DMS153 treated with DMSO at 0.1 percent for 48 hours (cell line): ENCODE results near the gene S100A13.
"Not testable (repeated sequence)": the region's sequence is repeated elsewhere in the genome, so short reads cannot be mapped to it uniquely, and the experiment has no call there.

Source experiments
- DNase-seq: peaks from one replicate; lab custom pipeline; 2025; ENCODE audit not compliant: unreplicated experiment; lab: John Stamatoyannopoulos, UW

Gene S100A13

DNA sequence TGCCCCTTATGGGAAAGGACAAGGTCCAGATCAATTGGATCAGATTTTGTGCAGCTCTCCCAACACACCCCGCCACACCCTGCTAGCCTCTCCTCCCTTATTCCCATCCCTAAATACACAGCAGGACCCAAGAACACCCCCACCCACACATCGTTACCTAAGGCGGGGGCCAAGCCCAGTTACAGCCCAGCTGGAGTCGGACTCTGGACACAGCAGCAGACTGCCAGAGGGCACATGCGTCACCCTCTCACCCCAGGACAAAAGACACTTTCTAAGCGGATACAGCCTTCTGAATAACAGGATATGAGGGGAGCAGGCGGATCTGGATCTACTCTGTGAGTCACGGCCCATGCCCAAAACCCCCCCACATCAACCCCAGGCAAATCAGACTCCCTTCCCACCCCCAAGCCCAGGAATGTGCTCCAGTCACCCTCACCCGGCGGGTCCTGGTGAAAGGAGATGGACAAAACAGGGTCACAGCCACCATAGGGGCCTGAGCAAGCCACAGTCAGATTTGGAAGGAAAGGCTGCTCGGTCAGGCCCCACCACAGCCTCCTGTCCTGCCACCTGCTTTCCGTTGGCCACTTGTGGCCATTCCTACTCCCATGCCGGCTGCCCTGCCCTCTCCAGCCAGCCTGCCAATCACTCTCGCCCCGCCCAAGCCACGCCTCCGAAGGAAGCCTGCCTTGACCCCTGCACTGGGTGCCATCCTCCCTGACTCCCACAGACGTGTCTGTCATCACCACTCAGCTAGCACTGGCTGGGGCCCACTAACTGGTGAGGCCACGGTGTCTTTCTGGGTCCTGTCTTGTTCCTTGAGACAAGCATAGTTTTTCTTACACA lies 18.3 kb downstream of the S100A13 start:
- DNase-seq: no peak

DNA sequence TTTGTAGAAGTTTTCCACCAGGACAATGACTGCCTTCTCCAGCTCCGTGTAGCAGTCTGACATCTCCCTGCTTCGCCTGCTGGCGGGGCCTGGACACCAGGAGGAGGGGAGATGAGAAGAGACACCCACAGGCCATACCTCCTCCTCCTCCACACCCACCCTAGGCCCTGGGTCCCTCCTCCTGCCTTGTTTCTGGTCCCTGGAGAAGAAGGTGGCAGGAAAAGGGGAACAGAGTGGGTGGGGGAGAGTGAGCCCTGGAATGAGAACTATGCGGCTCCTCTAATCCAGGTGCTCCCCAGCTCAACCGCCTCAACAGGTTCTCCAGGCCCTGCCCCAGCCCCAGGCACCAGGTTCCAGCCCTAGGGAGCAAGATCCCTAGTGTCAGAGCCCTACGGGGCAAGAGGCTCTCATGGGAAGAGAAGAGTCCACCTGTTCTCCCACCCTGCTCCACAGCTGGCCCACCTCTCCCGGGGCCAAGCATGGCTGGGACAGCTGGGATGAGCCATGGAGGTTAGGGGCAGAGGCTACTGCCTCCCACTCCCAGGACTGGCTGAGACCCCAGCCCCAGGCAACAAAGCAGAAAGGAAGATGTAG lies 19.1 kb downstream of the S100A13 start:
- no peak for DNase-seq

DNA sequence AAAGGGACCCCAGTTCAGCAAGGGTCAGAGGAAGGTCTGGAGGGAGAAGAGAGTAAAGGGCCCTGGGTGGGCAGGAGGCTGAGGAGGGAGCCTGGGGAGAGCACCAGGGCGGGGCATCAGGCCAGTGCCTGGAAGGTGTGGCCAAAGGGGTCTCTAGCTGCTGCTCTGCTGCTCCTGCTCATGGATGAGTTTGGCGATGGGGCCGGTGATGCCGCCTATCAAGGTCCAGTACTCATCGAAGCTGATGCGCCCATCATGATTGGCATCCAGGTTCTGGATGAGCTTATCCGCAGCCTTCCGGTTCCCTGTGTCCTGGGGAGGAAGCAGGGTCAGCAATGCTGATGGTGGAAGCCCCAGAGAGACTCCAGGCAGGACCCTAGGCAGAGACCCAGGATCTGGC lies 19.9 kb downstream of the S100A13 start:
- DNase-seq: no peak

- no peak for DNase-seq
Measured at GRCh38 chr1:153606194-153606593, 21.1 kb downstream of the S100A13 start.

GRCh38 chr1:153602749-153603148 lies 24.6 kb downstream of the S100A13 start:
- DNase-seq: no peak

DNA sequence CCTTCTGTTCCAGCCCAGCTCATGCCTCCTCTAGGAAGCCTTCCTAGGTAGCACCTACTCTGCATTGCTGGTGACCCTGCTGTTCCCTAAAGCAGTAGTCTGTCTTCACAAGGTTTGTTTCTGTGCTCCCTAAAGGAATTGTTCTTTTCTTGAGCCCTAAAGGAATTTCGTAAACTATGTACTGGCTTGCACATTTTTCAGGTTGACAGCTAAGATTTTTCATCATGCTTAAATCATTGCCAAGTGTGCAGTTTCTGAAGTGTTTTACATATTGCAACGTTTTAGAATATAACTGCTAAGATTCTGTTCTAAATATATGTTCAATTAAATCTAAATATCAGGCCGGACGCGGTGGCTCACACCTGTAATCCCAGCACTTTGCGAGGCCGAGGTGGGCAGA lies 27.5 kb downstream of the S100A13 start:
- DNase-seq: no peak

GRCh38 chr1:153598309-153599172 lies 28.8 kb downstream of the S100A13 start:
- DNase-seq: no peak

- no peak for DNase-seq
Measured at GRCh38 chr1:153597206-153597605, 30.1 kb downstream of the S100A13 start.

DNA sequence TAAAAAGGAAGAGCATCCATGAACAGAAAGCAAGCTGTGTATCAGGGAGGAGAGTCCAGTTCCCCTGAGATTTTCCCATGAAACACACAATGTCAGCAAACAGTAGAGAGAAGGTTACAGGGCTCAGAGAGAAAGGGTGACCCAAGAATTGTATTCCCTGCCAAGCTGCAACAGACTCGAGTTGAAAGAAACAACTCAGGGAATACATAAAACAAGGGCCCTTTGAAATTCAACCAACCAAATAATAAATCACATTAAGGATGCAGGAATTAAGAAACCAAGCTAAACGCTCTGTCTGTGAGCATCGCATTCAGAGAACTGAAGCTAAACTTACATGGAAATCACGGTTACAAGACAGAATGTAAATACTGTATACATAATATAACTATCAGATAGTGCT lies 34.6 kb downstream of the S100A13 start:
- DNase-seq: no peak

DNA sequence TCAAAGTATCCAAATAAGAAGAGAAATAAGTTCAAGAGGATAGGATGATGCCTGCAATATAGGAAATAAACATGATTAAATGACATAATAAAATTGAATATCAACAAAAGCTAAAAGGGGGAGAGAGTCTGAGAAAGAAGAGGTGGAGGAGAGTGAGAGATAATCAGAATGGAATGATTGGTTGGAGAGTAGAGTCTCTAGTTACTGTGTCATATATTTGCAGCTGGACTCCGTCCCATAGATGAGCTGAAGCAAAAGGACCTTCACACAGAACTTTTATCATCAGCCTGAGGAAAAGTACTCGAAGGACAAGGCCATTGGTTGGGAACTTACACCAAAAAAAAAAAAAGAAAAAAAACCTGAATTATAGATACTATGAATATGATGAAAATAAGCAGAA lies 38.8 kb downstream of the S100A13 start:
- DNase-seq: no peak

DNA sequence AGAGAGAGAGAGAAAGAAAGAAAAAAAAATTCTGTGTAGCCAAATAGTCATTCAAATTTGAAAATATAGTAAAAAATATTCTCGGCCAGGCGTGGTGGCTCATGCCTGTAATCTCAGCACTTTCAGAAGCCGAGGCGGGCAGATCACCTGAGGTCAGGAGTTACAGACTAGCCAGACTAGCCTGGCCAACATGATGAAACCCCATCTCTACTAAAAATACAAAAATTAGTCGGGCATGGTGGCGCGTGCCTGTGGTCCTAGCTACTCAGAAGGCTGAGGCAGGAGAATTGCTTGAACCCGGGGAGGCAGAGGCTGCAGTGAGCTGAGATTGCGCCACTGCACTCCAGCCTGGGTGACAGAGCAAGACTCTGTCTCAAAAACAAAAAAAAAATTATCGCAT lies 39.3 kb downstream of the S100A13 start:
- DNase-seq: not testable (repeated sequence)

GRCh38 chr1:153587314-153587713 lies 40.0 kb downstream of the S100A13 start:
- DNase-seq: no peak

DNA sequence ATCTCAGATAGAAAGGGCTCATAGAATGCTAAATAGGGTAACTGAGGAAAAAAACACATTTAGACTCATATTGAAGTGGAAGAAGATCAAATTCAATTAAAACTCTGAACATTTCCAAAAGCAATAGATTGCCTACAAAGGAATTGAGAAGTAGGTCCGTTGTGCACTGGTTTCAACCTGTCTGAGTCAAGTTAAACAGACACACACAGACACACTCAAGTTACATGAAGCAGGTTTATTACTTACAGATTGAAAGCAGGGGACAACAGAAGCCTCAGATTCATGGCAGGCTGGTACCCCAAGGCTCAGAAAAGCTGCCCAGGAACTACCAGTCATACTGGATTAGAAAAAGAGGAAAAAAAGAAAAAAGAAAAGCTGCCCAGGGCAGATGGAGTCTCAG lies 41.0 kb downstream of the S100A13 start:
- DNase-seq: no peak

DNA sequence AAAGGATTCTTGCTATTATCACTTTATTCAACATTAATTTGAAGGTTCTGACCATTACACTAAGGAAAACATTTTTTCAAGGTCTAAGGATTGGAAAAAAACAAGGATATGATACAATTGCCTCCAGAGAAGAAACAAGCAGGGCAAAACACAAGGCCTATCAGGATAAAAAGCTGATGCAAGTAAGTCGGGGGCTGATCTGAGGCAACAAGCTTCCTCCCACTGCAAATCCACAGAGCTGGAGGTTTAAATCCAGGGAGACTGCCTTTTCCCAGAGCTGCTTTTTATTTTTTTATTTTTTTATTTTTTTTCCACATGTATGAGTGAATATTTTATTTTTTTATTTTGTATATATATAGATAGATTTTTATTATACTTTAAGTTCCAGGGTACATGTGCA lies 42.3 kb downstream of the S100A13 start:
- DNase-seq: no peak

DNA sequence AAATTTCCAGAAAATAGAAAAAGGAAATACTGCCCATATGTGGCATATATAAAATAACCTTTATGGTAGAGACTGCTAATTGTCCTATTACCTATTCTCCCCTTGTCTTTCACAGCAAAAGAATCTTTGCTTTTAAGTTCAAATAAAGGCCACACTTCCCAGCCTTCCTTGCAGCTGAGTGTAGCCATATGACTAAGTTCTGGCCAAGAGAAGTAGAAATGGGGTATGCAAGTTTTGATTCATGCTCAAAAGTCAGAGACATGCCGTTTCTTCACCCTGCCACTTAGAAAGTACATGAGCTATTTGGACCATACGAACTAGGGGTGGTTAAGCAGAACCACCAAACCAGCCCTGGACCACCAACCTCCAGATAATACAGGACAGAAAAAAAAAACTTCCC lies 43.3 kb downstream of the S100A13 start:
- DNase-seq: no peak

- DNase-seq: not testable (repeated sequence)
Measured at GRCh38 chr1:153583514-153583913, 43.8 kb downstream of the S100A13 start.

DNA sequence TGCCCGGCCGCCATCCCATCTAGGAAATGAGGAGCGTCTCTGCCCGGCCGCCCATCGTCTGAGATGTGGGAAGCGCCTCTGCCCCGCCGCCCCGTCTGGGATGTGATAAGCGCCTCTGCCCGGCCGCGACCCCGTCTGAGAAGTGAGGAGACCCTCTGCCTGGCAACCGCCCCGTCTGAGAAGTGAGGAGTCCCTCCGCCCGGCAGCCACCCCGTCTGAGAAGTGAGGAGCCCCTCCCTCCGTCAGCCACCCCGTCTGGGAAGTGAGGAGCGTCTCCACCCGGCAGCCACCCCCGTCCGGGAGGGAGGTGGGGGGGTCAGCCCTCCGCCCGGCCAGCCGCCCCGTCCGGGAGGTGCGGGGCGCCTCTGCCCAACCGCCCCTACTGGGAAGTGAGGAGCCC lies 44.5 kb downstream of the S100A13 start:
- DNase-seq: not testable (repeated sequence)

GRCh38 chr1:153578936-153579335 lies 48.4 kb downstream of the S100A13 start:
- no peak for DNase-seq

DNA sequence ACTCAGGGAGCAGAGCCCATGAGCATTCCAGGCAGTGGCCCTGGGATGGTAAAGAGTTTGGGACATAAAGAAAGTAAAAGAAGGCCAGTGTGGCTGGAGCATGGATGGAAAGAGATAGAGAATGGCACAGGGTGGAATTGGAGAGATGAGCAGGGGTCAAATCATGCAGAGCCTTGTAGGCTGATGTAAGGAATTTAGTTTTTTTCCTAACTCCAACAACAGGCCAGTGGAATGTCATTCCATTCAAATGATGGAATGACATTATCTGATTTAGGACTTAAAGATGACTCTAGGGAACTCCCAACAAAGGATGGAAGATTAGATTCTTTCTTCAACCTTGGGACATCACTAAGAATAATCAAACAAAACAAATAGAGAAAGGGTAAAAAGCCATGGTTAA lies 48.8 kb downstream of the S100A13 start:
- no peak for DNase-seq

- DNase-seq: no peak
Measured at GRCh38 chr1:153577624-153578051, 49.7 kb downstream of the S100A13 start.

DNA sequence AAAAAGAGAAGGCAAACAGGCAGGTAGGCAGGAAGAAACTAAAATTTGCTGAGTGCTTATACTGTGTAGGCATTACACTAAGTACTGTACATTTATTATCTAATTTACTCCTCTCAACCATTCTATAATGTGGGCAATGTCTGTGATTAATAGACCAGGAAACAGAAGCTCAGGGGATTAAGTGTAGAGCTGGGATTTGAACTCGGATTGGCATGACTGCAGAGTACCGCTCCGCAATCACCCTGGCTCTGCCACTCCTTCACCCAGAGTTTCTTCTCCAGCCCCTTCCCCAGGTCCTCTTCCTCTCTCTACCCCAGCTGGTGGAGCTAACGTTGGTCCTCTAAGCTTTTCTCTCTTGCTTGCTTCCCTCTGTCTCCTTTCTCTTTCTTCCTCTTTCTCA lies 50.2 kb downstream of the S100A13 start:
- no peak for DNase-seq

- DNase-seq: not testable (repeated sequence)
Measured at GRCh38 chr1:153575497-153575896, 51.8 kb downstream of the S100A13 start.
